SH-SY5Y (cell line): ENCODE results near the gene PARVG.

ENCODE experiments used
- GATA2 ChIP-seq: IDR thresholded peaks from 2 replicates; pipeline ENCODE4 v1.6.1; 2011; ENCODE audit warnings: mild to moderate bottlenecking, low read depth, low read length
- GATA3 ChIP-seq: IDR thresholded peaks from 2 replicates; pipeline ENCODE4 v1.6.1; 2011; ENCODE audit warnings: low read depth, mild to moderate bottlenecking, low read length, moderate library complexity

GRCh38 chr22:44209343-44209742 lies 28.6 kb downstream of the PARVG start:
- TF ChIP-seq GATA2 (no peak), GATA3 (no peak)
